Left forelimb (tissue), 1 donor: ENCODE measurements around the gene CELF3.

Experiments used
- DNase-seq: peaks from one replicate; pipeline ENCODE4 v3.0.0-alpha.2; 2018; ENCODE audit warnings: low spot score

Gene CELF3

DNA sequence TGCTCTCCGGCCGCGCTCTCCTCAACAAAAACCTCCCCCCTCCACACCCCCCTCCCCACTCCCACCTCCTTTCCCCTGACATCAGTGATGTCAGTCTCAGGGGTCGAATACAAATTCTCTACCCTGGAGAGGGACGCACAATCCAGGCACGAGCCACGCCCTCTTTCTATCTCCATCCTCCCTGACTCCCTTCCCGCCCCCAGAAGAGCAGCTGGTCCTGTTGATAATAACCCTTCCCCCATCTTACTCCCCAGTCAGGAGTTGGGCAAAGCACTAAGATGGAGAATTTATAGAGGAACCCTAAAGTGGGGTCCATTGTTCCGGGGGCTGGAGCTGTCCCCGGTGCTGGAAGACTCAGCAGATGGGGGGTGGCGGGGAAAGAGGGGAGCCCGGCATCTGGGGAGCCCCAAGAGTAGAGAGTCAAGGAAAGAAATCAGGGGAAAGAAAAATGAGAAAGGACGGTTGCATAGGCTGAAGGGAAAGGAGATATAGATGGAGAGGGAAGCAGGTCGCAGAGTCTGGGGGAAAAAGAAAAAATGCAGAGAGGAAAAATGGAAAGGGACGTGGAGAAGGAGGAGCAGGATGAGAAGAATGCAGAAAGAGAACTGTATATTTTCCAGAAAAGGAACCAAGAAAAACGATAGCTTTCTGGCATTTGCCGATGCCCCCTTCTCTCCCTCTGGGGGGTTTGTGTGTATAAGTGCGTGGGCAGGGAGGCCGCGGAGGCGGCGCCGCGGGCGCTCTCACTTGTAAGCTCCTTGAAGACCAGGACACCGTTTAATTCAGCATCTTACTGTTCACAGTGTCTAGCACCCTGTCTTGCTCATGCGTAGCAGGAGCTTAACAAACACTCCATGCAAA, at the start of gene CELF3:
CELF3 (minus strand) TSS at position 33 of the 861 bp plus-strand sequence. CDS start 783 bp downstream, outside the sequence.
- no peak for DNase-seq

- DNase-seq, result no peak
These were observed 47.4 kb upstream of the CELF3 start for GRCh38 chr1:151763990-151764389.

- peak; percentile 91 for DNase-seq
These were observed 46.6 kb upstream of the CELF3 start, which contains the start of gene MRPL9 for GRCh38 chr1:151762941-151763921. Gene MRPL9 (minus strand): TSS chr1:151763496. CDS start chr1:151763479, 17 bp downstream.

DNA sequence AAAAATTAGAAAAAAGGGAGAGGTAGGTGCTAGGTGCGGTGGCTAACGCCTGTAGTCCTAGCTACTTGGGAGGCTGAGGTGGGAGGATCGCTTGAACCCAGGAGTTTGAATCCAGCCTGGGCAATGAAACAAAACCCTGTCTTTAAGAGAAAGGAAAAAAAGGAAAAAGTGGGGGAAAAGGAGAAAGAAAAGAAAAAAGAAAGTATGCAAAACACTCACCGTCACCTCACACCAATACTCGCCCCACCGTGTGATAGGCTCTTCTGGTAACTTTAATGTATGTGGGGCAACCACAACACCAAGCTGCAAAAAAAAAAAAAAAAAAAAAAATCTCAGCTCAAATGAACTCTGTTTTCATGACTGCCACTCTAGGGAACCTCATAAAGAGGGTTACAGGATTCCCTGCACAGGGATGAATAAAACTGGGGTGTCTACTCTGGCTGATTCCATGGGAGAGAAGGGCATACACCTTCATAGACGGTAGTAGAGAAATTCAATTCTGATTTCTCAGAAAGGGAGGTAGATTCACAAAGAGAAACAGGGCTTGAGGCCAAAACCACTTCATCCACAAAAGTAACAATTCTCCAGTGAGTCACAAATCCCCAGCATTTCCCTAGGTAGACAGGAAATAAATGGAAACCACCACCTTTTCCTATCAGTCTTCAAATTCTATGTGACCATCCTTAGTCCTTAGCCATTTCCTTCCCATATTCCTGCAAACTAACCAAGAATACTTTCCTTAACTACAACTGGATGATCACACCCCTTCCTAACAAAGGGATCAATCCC, 44.2 kb upstream of the CELF3 start:
- no peak for DNase-seq

DNA sequence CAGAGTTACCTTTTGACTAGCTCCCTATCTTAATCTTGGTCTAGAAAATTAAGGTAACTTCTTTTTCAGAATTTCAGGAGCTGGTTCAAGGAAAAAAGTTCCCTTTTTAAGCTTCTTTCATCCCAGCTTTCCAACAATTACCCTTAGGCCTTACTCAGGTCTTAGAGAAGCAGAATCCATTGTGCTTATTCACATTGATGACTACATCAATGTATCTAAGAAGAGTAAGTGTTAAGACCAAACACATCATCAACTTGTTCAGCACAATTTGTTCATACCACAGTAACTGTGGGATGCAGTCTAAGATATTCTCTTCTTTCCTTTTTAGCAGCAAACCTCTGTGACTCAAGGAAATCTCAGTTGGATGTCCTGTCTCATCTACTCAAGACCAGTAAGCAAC, 42.6 kb upstream of the CELF3 start:
- no peak for DNase-seq

DNA sequence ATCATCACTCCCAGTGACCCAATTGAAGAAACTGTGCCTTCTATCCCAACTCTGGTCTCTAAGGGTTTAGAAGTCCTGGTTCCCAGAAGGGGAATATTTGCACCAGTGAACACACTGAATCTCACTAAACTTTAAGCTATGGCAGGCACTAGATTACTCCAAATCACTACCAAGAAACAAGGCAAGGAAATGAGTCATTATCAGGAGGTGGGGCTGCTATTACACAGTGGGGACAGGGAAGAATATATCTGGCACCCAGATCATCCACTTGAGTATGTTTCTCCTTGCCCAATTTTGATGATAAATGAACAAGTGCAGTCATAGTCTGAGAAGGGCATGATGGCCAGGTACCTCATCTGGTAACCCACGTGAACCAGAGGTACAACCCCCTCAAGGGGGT, 39.7 kb upstream of the CELF3 start:
- no peak for DNase-seq

GRCh38 chr1:151741516-151741915, 24.9 kb upstream of the CELF3 start:
- DNase-seq, result peak; percentile 2

DNA sequence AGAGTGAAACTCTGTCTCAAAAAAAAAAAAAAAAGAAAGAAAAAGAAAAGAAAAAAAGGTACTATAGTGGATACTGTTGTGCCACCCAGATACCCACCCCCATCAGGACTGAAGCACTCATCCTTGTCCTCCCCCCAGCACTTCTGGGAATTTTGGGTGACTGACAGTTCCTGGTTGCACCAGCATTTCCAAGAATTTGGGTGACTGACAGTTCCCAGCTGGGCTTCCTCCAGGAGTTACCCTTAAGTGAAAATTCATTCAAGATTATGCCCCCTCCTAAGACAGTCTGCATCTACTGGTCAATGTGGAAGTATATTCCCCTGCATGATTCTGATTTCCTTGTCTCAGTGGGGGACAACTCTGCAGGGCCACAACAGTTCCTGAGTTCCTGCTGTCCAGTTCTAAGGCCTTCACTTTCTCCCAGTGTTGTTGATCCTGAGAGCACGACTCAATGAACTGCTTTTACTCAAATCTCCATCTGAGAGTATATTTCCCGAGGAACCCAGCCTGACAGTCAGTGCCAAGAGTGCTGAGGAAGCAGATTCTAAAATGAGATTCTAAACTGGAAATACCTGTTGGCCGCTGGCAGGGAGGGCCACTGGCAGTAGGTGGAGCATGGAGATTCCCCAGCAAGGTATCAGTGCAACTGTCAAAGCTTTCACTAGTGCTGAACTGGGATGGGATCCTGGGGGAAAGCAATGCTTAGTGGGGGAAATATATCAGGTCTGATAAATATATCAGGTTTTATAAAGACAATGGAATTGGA, 23.2 kb upstream of the CELF3 start:
- DNase-seq, result no peak

DNA sequence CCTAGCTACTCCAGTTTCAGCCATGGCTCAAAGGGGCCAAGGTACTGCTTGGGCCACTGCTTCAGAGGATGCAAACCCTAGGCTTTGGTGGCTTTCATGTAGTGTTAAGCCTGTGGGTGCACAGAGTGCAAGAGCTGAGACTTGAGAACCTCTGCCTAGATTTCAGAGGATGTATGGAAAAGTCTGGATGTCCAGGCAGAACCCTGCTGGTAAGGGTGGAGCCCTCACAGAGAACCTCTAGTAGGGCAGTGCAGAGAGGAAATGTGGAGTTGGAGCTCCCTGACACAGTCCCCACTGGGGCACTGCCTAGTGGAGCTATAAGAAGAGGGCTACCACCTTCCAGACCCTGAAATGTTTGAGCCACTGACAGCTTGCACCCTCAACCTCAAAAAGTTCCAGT, 20.9 kb upstream of the CELF3 start:
- DNase-seq, result peak; percentile 45

- no peak for DNase-seq
These were observed 20.4 kb upstream of the CELF3 start for GRCh38 chr1:151737026-151737425.

GRCh38 chr1:151733995-151734394, 17.4 kb upstream of the CELF3 start:
- DNase-seq, result peak; percentile 11

GRCh38 chr1:151733126-151733525, 16.5 kb upstream of the CELF3 start:
- peak; percentile 4 for DNase-seq

GRCh38 chr1:151729966-151730291, 13.3 kb upstream of the CELF3 start:
- peak; percentile 2 for DNase-seq

DNA sequence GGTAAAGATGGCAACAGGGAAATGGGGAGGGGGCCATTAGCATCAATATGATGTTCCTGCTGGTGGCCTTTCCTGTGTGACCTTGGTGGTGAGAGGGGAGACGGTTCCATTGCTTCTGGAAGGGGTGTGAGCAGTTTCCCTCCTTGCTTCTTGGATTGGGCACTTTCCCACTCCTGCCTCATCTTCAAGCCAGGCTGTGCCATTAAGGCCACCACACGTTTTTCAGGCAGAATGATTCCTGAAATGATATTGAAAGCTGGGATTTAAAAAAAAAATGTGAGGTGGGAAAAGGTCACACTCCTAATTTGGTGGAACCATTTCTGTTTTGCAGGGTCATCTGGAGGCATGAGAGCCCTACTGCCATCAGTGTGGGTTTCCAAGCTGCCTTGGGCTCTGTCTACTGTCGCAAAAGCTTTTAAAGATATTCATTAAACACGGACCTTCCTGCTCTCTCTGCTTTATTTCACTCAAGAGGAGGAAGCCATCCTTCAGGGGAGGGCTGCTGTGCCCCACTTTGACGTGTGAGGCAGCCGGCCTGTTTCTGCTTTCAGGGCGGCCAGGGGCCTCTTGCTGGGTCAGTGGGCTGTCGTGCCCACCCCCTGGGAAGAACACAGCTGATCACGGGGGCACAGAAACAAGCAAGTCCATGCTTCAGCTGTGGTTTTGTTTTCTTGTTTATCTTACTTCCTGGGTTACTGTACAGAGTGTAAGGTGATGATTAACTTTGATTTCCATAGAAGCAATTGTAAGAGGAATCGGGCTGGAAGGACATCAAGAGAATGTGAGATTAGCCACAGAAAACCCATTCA, 12.8 kb upstream of the CELF3 start:
- peak; percentile 40 for DNase-seq

DNA sequence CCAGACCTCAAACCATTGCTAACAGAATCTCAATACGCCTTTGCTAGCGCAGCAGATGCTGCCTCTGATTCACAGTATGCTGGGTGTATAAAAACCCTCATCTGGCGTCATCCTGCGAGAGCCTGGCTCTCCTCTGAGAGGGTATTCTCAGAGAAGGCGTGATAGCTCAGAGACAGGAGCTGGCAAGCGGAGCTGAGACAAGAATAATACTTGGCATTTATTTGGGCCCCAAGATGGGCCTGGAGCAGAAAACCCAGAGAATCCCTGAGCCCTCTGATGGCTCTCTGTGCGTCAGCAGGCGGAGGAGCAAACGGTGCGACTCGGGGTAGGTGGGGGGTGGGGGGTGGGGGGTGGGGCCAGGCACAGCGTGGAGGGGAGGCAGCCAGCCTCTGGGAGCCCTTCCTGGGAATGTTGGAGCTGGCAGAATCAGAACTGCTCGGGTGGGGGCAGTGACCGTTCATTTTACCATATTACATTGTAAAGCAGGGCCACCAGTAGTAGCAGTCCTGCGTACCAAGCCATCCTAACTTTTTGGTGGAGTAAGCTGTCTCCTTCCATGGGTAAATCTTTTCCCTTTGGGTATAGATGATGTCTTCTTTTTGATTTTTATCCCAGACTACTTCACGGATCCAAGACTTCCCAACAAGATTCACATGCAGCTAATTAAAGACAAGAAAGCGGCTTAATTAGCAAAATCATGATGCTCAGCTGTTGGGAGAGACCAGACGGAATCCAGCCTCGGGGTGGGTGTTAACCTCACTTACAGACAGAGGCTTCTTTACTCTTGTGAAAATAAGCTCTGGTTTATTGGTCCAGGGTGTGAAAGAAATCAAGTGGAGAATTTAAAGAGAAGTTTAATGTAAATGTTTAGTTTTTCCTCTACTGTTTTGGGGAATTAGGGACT, 11.8 kb upstream of the CELF3 start:
- DNase-seq, result peak; percentile 57

DNA sequence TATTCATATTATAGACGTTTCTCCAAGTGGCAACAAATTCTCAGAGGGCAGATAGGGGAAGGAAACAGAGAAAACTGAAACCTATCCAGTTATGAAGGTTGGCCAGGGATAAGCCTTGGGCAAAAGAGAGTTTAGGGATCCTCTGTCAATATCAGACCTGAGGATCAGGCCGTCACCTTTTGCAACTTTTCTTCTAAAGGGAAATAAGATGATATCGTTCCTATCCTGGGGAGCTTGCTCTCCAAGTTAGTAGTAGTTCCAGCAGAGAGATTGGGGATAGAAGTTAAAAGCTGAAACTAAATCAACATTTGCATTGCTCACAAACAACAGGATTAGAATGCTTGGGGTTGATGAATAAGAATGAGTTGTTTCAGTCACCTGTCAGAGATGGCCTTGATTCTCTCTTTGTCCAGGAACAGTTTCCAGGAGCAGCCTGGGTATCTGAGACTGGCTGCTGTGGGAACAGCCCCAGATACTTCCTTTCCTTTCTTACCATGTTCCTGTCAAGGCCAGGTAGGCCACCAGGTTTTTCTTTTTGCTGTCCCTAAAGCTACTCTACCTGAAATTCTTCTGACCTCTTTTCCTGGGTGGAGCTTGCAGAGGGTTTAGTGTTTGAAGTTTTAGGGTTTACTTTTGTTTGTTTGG, 7.2 kb upstream of the CELF3 start:
- DNase-seq, result no peak

GRCh38 chr1:151721788-151722510, 5.3 kb upstream of the CELF3 start:
- DNase-seq, result no peak
